DND-41 (cell line): Measurements from ENCODE around the gene GPAT3.

Source experiments
- ATAC-seq: fragments of 200-7000 bp; cut with Tn5 transposase; 3 replicates; pipeline ENCODE4 v1.9.1; 2021; ENCODE audit warnings: low read depth; ENCODE audit not compliant: insufficient read depth
- DNase-seq: peaks from one replicate; pipeline ENCODE4 v3.0.0-alpha.2; 2020
- H2AFZ ChIP-seq: 2 replicates; pipeline ENCODE4 v1.6.0; 2012; ENCODE audit warnings: low read depth, low read length
- H3K27ac ChIP-seq: 2 replicates; pipeline ENCODE4 v1.5.1; 2012; ENCODE audit warnings: low read length, inconsistent platforms
- H3K27me3 ChIP-seq: fragments of 200-600 bp; sonication (generic); 2 replicates; pipeline ENCODE4 v1.6.0; 2012; ENCODE audit warnings: low read length, mild to moderate bottlenecking, inconsistent platforms; ENCODE audit not compliant: insufficient read depth, poor library complexity
- H3K36me3 ChIP-seq: 2 replicates; pipeline ENCODE4 v1.5.1; 2012; ENCODE audit warnings: low read length, inconsistent platforms; ENCODE audit not compliant: insufficient read depth
- H3K4me1 ChIP-seq: 2 replicates; pipeline ENCODE4 v1.5.1; 2012; ENCODE audit warnings: mild to moderate bottlenecking, low read length; ENCODE audit not compliant: insufficient read depth
- H3K4me2 ChIP-seq: 2 replicates; pipeline ENCODE4 v1.6.0; 2012; ENCODE audit warnings: mild to moderate bottlenecking, moderate library complexity, low read length, inconsistent platforms; ENCODE audit not compliant: insufficient read depth
- H3K4me3 ChIP-seq, 2 experiments: fragments of 200-600 bp in 1 of 2; shearing (Covaris generic) in 1 of 2; 2 replicates each; pipeline ENCODE4 v1.5.1; 2012 to 2016; ENCODE audit warnings: inconsistent platforms in 2 of 2, low read length in 2 of 2, mild to moderate bottlenecking in 2 of 2, low read depth in 1 of 2, moderate library complexity in 1 of 2
- H3K79me2 ChIP-seq: 2 replicates; pipeline ENCODE4 v1.6.0; 2012; ENCODE audit warnings: low read length, inconsistent platforms; ENCODE audit not compliant: insufficient read depth
- H3K9ac ChIP-seq: 2 replicates; pipeline ENCODE4 v1.6.0; 2012; ENCODE audit warnings: low read depth, mild to moderate bottlenecking, inconsistent platforms, low read length, moderate library complexity
- H3K9me3 ChIP-seq: 2 replicates; pipeline ENCODE4 v1.5.1; 2012; ENCODE audit warnings: low read length, moderate library complexity, mild to moderate bottlenecking, inconsistent platforms; ENCODE audit not compliant: insufficient read depth, severe bottlenecking
- H4K20me1 ChIP-seq: 2 replicates; pipeline ENCODE4 v1.6.0; 2012; ENCODE audit warnings: low read length; ENCODE audit not compliant: insufficient read depth
- CTCF ChIP-seq: IDR thresholded peaks from 2 replicates; pipeline ENCODE4 v1.5.1; 2012; ENCODE audit warnings: borderline replicate concordance, low read length, moderate library complexity, mild to moderate bottlenecking; ENCODE audit not compliant: poor library complexity, severe bottlenecking; ENCODE audit errors: extremely low read depth
- EZH2 ChIP-seq: IDR thresholded peaks from 3 replicates; pipeline ENCODE4 v1.6.1; 2012; ENCODE audit warnings: borderline replicate concordance, low read depth, mild to moderate bottlenecking, moderate library complexity, low read length, inconsistent platforms; ENCODE audit not compliant: severe bottlenecking

The GPAT3 gene

GRCh38 chr4:83631066-83631465 is 95.2 kb downstream of the GPAT3 start:
- no peak for TF ChIP-seq CTCF
- TF ChIP-seq EZH2 = no peak
- DNase-seq = no peak
- no peaks in the 10 kb centered on the region for H3K36me3 ChIP-seq

GRCh38 chr4:83636930-83637329 is 101.0 kb downstream of the GPAT3 start:
- TF ChIP-seq CTCF = no peak
- no peak for TF ChIP-seq EZH2
- Histone ChIP-seq H3K79me2 (no peaks in the 10 kb centered on the region), H3K4me2 (no peak overlapping the region), H3K9me3 (no peaks in the 10 kb centered on the region), H3K4me3 (no peak overlapping the region), H2AFZ (no peak overlapping the region), H3K36me3 (no peaks in the 10 kb centered on the region), H3K27me3 (peaks cover 12% of the 10 kb centered on the region), H4K20me1 (no peaks in the 10 kb centered on the region), H3K9ac (no peak overlapping the region), H3K27ac (no peak overlapping the region), H3K4me1 (no peaks in the 10 kb centered on the region)
- no peak for DNase-seq
- no peak for ATAC-seq

More at GRCh38 chr4:83631066-83631465, 95.2 kb downstream of the GPAT3 start:
- Histone ChIP-seq H3K4me1 (no peaks in the 10 kb centered on the region), H3K4me2 (no peak overlapping the region), H2AFZ (no peak overlapping the region), H3K9ac (no peak overlapping the region), H3K79me2 (no peaks in the 10 kb centered on the region), H3K4me3 (no peak overlapping the region), H3K27me3 (peaks cover 24% of the 10 kb centered on the region), H3K9me3 (no peaks in the 10 kb centered on the region), H4K20me1 (no peaks in the 10 kb centered on the region), H3K27ac (no peak overlapping the region)
- no peak for ATAC-seq

- Histone ChIP-seq H4K20me1 (no peaks in the 10 kb centered on the region), H3K9ac (no peak overlapping the region), H3K9me3 (no peaks in the 10 kb centered on the region), H3K79me2 (no peaks in the 10 kb centered on the region), H3K4me3 (no peak overlapping the region), H3K4me1 (no peaks in the 10 kb centered on the region), H2AFZ (no peak overlapping the region), H3K27me3 (peaks cover 8% of the 10 kb centered on the region), H3K36me3 (no peaks in the 10 kb centered on the region), H3K27ac (no peak overlapping the region), H3K4me2 (no peak overlapping the region)
- TF ChIP-seq CTCF (peak; percentile 93), EZH2 (no peak)
- peak; percentile 57 for DNase-seq
- peak; percentile 87 for ATAC-seq
These were observed 104.1 kb downstream of the GPAT3 start for GRCh38 chr4:83639849-83640493.

GRCh38 chr4:83643036-83643435 is 107.1 kb downstream of the GPAT3 start:
- Histone ChIP-seq H2AFZ (no peak overlapping the region), H3K4me1 (no peaks in the 10 kb centered on the region), H3K27ac (no peak overlapping the region), H3K79me2 (no peaks in the 10 kb centered on the region), H3K9ac (no peak overlapping the region), H4K20me1 (no peaks in the 10 kb centered on the region), H3K36me3 (no peaks in the 10 kb centered on the region), H3K9me3 (no peaks in the 10 kb centered on the region), H3K4me3 (no peak overlapping the region), H3K4me2 (no peak overlapping the region), H3K27me3 (peaks cover 16% of the 10 kb centered on the region)
- no peak for TF ChIP-seq EZH2
- no peak for TF ChIP-seq CTCF
- ATAC-seq (no peak), DNase-seq (no peak)
